WTC11 (cell line): ENCODE measurements around the gene DGKG.

ENCODE experiments used
- TEAD4 ChIP-seq: sonication (generic); formaldehyde crosslinking; IDR thresholded peaks from 2 replicates; pipeline ENCODE4 v1.8.0; 2022; ENCODE audit warnings: mild to moderate bottlenecking, missing genetic modification reagents
- USF1 ChIP-seq: sonication (generic); formaldehyde crosslinking; IDR thresholded peaks from 2 replicates; pipeline ENCODE4 v1.8.0; 2022; ENCODE audit warnings: mild to moderate bottlenecking, missing genetic modification reagents
- ZNF671 ChIP-seq: fragments of 250-450 bp; sonication (Bioruptor Pico); IDR thresholded peaks from 2 replicates; pipeline ENCODE4 v1.8.0; 2021; ENCODE audit warnings: mild to moderate bottlenecking
- TF ChIP-seq, protein P1 (sequence below): fragments of 250-450 bp; sonication (Bioruptor Pico); IDR thresholded peaks from 2 replicates; pipeline ENCODE4 v2.1.2; 2022; ENCODE audit warnings: mild to moderate bottlenecking, moderate library complexity
- TF ChIP-seq, protein P2 (sequence below): fragments of 200-600 bp; IDR thresholded peaks from 2 replicates; pipeline ENCODE4 v1.8.0; 2022; ENCODE audit warnings: antibody characterized with exemption

GRCh38 chr3:186129206-186129605 lies 232.8 kb downstream of the DGKG start:
- TF ChIP-seq USF1 (CRISPR knock-in tag) (no peak), TEAD4 (CRISPR knock-in tag) (no peak), ZNF671 (CRISPR knock-in tag) (no peak)
- TF ChIP-seq, protein P1, sequence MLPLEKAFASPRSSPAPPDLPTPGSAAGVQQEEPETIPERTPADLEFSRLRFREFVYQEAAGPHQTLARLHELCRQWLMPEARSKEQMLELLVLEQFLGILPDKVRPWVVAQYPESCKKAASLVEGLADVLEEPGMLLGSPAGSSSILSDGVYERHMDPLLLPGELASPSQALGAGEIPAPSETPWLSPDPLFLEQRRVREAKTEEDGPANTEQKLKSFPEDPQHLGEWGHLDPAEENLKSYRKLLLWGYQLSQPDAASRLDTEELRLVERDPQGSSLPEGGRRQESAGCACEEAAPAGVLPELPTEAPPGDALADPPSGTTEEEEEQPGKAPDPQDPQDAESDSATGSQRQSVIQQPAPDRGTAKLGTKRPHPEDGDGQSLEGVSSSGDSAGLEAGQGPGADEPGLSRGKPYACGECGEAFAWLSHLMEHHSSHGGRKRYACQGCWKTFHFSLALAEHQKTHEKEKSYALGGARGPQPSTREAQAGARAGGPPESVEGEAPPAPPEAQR (CRISPR knock-in tag): no peak
- TF ChIP-seq, protein P2, sequence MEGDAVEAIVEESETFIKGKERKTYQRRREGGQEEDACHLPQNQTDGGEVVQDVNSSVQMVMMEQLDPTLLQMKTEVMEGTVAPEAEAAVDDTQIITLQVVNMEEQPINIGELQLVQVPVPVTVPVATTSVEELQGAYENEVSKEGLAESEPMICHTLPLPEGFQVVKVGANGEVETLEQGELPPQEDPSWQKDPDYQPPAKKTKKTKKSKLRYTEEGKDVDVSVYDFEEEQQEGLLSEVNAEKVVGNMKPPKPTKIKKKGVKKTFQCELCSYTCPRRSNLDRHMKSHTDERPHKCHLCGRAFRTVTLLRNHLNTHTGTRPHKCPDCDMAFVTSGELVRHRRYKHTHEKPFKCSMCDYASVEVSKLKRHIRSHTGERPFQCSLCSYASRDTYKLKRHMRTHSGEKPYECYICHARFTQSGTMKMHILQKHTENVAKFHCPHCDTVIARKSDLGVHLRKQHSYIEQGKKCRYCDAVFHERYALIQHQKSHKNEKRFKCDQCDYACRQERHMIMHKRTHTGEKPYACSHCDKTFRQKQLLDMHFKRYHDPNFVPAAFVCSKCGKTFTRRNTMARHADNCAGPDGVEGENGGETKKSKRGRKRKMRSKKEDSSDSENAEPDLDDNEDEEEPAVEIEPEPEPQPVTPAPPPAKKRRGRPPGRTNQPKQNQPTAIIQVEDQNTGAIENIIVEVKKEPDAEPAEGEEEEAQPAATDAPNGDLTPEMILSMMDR: no peak
